CMK (cell line): Measurements from ENCODE around the gene NPTXR.

Experiments used
- DNase-seq: peaks from one replicate; pipeline ENCODE4 v3.0.0-alpha.2; 2010; ENCODE audit warnings: low read depth

Gene NPTXR

DNA sequence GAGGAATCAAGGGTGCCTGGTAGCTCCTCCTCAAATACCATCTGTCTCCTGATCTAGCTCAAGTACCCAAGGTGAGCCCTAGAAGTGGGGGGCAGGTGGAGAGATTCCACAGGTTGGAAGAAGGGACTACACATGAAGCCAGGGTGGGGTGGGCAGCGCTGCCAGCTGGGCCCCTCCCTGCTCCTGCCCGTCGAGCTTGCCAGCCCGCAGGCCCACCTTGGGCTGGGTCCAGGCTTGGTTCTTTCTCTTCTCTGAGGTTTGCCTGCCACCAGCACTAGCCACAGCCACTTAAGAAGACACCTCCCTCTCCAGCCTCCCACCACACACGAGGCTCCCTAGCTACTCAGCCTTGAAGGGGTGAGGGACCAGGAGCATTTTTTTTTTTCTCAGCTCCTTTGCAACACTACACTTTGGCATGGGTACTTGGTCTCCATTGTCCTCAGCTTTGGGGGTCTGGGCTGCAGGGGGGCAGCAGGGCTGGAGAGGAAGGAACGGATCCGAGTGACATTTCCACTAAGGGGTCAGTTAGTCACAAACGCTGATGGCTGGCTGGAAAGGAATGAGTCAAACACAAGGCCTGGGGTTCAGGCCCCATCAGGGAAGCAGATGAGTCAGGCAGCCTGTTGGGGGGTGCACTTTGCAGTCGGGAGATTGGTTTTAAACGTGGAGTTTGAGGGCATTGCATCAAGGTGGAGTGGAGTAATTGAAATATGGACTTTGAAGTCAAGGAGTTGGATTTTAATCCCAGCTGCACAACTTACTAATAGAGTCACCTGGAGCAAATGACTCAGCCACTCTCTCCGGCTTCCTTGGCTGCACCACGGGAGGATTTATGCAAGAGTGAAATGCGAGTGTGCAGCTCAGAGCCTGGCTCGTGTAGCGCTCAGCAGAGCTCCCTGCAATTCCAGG is 7.4 kb upstream of the NPTXR start:
- no peak for DNase-seq

DNA sequence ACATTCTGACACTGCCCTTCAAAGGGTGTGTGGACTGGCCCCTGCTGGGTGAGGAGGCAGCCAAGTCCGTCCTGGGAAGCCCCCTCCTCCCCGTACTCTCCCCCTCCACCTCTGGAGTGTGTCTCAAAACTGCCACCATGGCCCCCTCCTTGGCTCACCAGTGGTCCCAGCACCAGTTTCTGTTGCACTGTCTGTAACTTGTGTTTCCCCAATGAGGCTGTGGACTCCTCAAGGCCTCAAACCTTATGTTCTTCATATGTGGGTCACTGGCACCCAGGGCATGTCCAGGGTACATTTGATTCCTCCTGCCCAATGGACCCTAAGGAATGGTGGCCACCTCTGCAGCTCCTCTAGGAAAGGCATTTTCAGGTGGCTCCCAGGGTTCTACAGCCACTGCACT is 6.6 kb upstream of the NPTXR start:
- DNase-seq, result no peak

DNA sequence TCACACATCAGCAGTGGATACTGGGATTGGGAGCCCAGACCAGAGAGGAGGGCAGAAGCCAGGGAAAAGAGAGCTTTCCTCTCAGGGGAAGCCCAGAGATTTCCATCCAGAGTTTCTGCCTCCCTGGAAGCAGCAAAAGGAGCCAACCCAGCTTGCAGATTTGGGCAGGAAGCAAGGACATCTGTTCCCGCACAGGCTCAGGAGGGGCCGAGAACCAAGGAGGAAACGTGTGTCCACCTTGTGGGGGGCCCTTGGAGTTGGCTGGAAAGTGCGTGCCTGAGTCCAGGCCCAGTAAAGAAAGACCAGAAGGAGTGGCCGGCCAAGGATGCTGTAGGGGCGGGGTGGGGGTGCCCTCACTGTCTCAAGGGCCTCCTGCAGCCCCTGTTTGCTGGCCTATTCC is 6.0 kb upstream of the NPTXR start:
- no peak for DNase-seq

DNA sequence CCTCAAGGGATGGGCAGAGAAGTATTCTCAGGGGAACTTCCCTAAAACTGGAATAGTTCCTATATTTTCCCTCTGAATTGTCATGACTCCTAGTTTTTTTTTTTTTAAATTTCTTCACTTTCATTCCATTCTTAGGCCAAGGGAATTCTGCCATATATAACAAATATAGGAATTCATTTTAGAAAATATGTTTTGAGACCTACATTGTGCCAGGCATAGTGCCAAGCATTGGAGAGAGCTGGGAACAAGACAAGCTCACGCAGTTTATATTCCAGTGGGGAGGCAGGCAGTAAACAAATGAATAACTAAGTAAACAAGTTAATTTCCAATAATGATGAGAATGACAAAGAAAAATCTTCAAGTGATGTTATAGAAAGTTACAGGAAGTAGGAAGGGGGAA is 2.6 kb upstream of the NPTXR start:
- no peak for DNase-seq

DNA sequence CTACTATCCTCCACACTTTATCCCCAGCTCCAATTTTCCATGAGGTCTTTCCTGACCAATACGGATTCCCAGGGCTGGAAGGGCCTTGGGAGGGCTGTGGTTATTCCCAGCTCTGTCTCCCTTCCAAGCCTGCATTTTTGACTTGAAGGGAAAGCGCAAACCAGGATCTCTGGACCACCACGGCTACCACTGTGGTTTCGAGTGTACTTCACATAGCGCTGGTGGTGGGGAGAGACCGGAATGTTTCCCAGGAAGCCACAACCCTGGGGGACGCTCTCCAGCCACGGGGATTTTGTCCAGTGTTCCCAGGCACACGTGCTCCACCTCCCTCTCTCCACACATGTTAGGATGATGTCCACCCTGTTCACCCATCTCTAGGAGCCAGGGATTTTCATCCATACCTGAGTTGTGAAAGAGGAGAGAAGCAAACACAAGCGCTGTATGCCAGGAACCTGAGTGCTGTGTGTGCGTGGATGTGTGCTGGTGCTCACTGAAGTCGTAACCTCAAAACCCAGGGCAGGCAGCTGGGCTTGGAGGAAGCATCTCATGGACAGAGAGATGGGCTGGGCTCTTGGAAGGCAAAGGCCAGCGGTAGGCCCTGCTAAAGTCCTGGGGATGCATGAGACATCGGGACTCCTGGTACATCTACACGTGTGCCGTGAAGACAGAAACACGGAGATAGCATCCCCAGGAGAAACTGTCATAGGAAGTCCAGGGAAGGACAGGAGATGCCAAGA is 1.3 kb upstream of the NPTXR start:
- DNase-seq, result no peak

DNA sequence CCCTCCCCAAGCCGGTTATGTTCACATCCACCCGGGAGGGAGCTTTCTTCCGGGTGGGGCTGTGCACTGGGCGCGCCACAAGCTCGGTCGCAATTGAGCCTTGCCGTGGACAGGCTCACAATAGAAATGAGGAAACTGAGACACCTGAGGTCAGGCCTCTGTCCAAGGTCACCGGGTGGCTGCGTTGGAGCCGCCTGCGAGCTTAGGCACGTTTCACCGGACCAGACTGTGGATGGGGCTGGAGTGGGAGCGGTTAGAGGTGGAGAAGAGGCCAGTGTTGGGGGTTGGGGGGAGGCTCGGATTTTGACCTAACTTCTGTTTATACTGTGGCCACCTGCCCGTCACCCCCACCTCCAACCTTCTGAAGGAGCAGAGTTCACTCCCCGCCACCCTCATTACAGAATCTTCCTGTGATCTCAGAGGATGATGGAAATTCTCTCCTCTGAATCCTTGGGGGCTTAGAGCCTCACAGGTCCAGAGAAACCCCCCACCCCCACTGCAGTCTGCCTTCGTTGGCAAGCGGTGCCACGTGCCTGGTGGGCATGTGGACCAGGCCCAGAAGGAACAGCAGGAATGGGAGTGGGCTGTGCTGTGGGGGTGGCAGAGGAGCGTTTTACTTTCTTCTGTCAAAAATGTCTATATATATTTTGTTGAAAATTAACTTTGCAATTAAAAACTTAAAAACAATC is 631 bp upstream of the NPTXR start:
- DNase-seq, result no peak

DNA sequence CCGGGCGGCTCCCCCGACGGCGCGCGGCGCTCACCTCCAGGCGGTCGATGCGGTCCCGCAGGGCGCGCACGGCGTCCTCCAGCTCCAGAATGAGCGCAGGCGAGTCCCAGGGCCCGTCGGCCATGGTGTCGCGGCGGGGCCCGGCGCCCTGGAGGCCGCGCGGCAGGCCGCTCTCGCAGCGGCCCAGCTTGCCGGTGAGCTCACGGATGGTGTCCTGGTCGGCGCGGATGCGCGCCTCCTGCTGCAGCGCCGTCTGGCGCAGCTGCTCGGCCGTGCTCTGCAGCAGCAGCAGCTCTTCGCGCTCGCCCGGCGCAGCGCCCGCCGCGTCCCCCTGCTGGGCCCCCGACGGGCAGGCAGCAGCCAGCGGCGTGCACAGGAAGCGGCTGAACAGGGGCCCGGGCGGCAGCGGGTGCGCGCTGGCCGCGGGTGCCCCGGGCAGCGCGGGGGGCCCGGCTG is 599 bp downstream of the NPTXR start:
- DNase-seq, result peak; percentile 37

DNA sequence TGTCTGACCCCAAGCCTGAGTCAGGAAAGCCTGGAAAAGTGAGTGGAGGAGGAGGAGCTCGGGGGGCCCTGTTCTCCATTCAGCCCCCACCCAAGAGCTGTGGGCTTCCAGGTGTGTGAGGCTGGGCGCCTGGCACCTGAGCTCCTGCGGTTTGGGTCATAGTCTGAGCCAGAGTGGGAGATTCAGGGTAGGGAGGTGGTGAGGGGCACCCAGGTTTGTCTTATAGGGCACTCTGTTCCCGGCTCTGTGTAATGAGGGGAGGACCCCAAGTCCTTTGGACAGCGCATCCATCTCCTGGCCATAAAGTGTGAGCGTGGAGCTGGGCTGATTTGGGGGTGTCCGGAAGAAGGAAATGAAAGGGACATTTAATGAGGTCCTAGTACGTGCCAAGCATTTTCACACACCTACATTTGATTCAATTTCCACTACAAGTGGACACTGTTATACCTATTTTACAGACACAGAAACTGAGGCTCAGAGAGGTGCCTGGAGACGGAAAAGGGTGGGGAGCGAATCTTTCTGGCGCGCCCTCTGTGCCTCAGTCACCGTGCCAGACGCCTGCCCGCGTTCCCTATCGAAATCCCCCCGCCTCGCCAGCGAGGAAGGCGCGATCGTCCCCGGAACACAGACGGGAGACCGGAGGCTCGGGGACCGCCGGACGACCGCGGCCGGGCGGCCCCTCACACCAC is 1.2 kb downstream of the NPTXR start:
- no peak for DNase-seq

DNA sequence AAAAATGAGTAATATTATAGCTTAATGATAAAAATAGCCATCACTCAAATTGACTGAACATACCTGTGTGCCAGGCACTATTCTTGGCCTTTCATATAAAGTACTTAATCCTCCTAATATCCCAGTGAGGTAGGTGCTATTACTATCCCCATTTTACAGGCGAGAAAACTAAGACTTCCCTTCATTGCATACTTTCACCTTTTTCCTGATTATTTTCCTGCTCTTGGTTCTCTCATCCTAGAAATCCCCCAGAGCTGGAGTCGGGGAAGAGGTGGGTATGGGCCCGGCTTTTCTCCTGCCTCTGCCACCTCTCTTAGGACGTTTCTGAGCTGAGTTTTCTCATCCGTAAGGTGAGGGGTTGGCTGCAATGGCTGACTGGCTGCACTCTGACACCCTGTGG is 2.2 kb downstream of the NPTXR start:
- DNase-seq, result no peak

DNA sequence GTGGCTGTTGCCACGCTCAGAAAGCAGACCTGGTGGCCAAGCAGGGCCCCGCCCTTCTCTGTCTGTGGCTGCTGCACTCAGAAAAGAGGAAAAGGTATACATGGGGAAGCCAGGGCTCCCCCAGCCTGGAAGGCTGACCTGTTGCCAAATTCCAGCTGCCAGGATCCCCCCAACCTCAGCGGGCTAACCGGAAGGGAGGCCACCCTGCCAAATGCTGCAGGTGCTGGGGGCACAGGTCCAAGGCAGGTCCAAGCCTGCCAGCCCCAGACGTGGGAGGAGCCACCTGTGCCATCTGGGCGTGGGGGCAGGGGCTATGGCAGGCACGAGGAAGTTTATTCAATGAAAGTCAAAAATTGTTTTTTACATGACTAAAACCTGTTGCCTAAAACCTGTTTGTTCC is 2.6 kb downstream of the NPTXR start:
- DNase-seq, result no peak

DNA sequence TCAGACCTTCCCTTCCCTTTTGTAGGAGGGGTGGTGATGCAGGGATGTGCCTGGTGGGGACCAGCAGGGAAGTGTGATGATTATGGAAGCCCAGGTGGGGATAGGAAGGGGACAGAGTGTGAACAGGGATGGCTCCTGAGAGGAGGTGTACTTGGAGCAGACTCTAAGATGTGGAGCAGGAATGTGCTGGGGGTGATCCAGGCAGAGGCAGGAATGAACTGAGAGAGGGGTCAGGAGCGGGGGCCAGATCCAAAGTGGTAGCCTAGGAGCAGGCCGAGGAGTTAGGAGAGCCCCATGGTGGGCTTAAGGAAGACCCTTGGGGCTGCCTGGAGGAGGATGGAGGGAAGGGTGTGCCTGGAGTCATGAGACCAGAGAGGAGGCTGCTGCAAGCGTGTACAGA is 3.7 kb downstream of the NPTXR start:
- DNase-seq, result no peak

DNA sequence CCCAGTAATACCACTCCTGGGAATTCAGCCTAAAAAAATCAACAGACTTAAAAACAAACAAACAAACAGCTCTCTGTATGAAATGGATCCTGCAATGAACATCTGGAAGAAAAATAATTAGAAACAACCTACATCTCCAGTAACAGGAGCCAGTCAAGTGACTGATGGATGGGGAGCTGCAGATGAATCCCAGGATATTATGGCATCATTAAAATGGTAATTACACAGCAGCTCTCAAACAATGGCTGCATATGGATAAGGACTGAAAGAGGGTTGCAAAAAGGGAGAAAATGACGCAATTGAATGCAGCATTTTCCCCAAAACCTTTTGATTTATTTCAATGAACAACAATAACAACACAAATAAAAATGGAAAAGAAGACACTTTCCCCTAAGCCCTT is 4.1 kb downstream of the NPTXR start:
- no peak for DNase-seq

DNA sequence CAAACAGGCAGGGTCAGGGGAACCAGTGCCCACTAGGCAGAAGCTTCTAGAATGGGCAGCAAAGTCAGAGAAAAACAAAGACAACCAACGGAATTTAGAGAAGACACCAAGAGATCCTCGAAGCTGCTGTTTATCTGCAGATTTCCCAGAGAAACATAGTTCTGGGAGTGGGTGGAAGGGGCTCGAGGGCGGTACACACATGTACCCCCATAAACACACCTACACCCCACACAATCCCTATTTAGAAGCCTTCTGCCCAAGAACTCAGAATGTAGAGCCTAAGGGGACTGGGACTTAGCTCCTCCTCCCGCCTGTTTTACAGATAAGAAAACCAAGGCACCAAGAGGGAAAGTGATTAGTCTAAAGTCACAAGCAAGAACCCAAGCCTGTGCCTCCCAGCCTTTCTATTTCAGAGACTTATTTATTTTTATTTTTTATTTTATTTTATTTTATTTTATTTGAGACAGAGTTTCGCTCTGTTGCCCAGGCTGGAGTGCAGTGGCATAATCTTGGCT is 6.4 kb downstream of the NPTXR start:
- DNase-seq, result no peak

DNA sequence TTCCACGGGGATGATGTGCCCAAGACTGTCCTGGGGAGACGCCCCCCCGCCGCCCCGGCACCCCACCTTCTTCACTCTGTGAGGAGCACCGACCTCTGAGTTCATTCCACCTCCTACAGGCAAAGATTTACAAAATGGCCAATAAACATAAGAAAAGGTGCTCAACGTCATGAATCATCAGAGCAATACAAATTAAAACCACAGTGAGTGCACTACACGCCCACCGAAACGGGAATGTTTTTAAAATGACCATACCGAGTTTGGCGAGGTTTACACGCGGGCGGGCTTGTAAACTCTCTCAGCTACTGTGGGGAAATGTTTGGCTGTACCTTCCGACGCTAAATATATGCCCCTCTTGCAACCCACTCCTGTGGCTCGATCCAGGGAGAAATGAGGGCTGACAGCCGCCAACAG is 7.9 kb downstream of the NPTXR start:
- no peak for DNase-seq

DNA sequence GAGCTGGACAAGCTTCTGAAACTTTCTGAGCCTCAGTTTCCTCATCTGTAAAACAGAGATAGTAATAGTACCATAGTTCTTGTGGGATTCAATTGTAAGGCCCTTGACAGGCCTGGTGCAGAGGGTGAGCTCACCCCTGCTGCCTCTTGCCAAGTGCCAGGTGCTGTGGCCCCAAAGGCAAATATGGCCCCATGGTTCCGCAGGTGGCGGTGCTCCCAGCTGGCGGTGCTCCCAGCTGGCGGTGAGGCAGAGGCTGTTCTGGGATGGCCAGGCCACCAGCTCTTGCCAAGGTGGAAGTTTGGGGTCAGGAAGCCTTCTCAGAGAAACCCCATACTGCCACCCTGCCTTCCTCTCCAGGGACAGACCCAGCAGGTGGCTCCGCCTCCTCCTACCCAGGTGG is 8.8 kb downstream of the NPTXR start:
- no peak for DNase-seq

DNA sequence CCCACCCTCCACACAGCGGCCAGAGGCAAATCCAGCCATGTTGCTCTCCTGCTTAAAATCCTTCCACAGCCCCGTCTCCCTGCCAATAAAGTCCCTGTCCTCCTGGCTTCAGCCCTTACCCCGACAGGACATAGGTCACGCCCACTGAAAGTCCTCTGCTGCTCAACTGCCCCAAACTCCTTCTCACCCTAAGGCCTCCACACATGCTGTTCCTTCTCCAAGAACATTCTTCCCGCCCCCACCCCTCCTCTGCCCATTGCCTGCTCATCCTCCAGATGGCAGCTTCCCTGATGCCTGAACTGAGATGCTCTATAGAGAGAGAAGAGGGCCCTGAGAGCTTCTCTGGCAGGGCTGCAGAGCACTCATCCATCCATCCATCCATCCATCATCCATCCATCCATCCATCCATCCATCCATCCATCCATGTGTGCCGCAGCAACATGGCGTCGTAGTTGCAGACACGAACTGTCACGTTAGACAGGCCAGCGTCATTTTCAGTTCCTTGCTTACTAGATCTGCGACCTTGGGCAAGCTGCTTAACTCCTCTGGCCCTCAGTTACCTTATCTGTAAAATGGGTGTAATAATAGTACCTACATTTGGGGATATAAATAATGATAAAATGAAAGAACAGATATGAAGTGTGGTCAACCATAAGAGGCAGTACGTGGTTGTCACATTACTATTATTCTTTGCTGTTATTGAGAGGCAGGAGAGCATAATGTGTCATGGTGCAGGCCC is 9.4 kb downstream of the NPTXR start:
- no peak for DNase-seq

DNA sequence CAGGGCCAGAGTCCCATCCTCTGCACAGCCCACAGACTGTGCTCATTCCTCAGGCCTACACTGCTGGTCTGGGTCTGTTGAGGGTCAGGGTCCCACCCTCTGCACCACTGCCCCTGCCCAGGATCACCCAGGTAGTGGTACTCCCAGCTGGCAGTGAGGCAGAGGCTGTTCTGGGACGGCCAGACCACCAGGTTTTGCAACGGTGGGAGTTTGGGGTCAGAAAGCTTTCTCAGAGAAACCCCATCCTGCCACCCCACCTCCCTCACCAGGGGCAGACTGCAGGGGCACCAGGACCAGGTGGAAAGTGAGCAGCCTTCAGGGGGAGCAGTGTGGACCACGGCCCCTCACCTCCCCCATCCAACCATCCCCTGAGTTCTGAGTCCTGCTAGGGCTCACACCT is 10.8 kb downstream of the NPTXR start:
- DNase-seq, result no peak

DNA sequence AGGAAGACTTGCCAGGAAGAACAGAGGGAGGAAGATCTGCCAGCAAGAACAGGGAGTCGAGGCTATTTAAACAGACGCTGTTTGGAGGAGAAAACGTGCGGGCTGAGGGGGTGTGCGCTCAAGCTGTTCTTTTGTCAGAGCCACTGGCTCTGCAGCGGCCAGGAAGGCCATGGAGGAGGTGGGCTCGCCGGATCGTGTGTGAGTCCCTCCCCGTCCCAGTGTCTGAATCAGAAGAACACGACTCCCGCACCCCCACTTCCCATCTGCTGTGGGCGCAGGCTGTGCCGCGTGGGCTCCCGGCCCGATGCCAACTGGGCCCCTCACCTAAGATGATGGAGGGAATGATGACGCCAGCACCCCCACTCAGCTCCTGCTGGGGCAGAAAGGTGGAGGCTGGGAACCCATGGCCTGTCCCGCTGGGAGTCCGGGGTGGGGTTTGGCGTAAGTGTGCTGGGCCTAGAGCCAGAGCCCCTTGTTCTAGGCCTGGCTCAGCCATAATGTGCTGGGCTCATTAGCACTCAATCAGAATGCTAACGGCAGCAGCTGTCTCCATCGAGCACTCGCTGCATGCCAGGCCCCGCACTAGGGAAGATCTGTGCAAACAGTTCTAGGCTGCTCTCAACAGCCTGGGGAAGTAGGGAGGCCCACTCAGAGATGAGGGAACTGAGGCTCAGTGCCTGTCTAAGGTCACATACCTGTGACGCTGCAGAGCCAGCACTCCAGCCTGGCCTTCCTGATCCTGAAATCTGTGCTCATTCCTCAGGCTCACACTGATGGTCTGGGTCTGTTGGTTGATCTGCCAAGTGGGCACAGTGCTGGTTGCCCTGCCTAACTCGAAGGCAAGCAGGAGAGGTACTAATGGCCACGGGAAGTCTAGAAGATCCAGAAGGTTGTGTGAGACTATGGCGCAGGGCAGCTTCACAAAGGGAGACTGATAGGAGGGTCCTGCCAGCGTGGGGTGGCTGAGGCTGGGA is 11.5 kb downstream of the NPTXR start:
- no peak for DNase-seq

DNA sequence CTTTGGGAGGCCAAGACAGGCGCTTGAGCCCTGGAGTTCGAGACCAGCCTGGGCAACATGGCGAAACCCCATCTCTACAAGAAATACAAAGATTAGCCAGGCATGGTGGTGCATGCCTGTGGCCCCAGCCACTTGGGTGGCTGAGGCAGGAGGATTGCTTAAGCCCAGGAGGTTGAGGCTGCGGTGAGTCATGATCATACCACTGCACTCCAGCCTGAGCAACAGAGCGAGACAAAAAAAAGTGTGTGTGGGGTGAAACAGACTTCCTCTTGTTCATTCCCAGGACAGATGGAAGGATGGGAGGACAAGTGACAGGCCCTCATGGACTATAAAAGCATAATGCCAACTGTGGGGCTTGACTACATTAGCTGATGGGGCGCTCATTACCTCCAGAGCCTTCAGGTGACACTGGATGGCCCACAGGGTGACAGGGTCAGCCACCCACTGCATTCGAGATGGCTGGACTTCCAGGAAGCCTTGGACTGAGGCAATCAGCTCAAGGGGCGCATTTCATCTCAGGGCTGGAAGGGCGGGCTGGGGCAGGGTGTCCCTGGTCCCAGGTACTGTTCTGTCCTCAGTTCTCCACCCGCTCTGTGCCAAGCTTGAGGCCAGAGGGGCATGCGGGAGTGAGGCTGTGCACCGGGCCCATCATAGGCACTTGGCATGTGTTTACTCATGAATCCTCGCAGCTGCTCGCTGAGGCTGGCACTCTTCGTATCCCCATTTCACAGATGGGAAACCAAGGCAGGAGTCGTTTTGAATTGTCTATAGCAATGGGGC is 12.5 kb downstream of the NPTXR start:
- DNase-seq, result no peak

DNA sequence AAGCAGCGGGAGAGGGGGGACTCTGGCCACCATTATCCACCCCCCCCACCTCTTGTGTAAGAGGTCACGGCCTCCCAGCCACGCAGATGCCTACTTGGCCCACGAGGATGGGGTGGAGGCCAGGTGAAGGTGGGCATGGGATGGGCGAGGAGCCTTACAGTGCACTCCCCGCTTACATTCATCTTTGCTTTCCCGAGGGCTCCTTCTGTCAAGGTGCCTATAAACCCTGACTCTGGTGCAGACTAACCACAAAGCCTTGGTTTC is 13.1 kb downstream of the NPTXR start:
- DNase-seq, result no peak
